Endothelial cell of umbilical vein (primary cell): Measurements from ENCODE around the gene ZNF224. TPM values are rescaled to one million over a fixed set of nuclear protein-coding genes. Genes with fewer than 3 reads are reported as not detected.

ENCODE experiments used
- BruUV-seq: library from RNA; stranded (reverse); fragments of 400-500 nt; replicated peaks from 2 replicates; lab custom pipeline; 2021; lab: Mats Ljungman, UMichigan
- CTCF ChIA-PET: fragments of 300-600, 350-600 bp; sonication (Branson Sonifier 250); formaldehyde crosslinking; loops from one replicate; lab custom pipeline; 2021; ENCODE audit warnings: antibody characterized with exemption, inconsistent platforms; lab: Charles Lee
- POLR2A ChIA-PET: fragments of 300-600, 350-600 bp; sonication (Branson Sonifier 250); formaldehyde crosslinking; loops from one replicate; lab custom pipeline; 2021; ENCODE audit warnings: antibody characterized with exemption, inconsistent platforms; lab: Charles Lee
- DNase-seq: peaks from one replicate; pipeline ENCODE4 v3.0.0-alpha.2; 2011; ENCODE audit warnings: low read depth, low spot score
- FAIRE-seq: peaks from 2 replicates; lab custom pipeline; 2011; peaks lifted over from hg19 to GRCh38; lab: Jason Lieb, UNC
- H2AFZ ChIP-seq: 2 replicates; pipeline ENCODE4 v1.6.0; 2012; ENCODE audit warnings: low read depth, low read length, control low read depth, inconsistent platforms
- H3K27ac ChIP-seq: 2 replicates; pipeline ENCODE4 v1.5.1; 2011; ENCODE audit warnings: low read depth, mild to moderate bottlenecking, control low read depth, low read length, moderate library complexity; ENCODE audit not compliant: insufficient read depth
- H3K27me3 ChIP-seq, 2 experiments: 2 replicates each; pipeline versions ENCODE4 v1.6.0 to v1.6.1; 2011; ENCODE audit warnings: low read length in 2 of 2, mixed read lengths in 1 of 2; ENCODE audit not compliant: control insufficient read depth in 2 of 2, insufficient read depth in 2 of 2
- H3K36me3 ChIP-seq, 2 experiments: 2 replicates in 1 of 2; 3 replicates in 1 of 2; pipeline ENCODE4 v1.5.1; 2011; ENCODE audit warnings: low read length in 2 of 2, mild to moderate bottlenecking in 1 of 2, moderate library complexity in 1 of 2; ENCODE audit not compliant: control insufficient read depth in 2 of 2, insufficient read depth in 2 of 2; ENCODE audit errors: extremely low read depth in 1 of 2
- H3K4me1 ChIP-seq: 3 replicates; pipeline ENCODE4 v1.5.1; 2011; ENCODE audit warnings: mild to moderate bottlenecking, low read length; ENCODE audit not compliant: control insufficient read depth, insufficient read depth; ENCODE audit errors: extremely low read depth
- H3K4me2 ChIP-seq: 2 replicates; pipeline ENCODE4 v1.6.1; 2011; ENCODE audit warnings: low read length, control low read depth, mixed read lengths; ENCODE audit not compliant: insufficient read depth
- H3K4me3 ChIP-seq, 3 experiments: fragments of 200-600 bp in 1 of 3; sonication (generic), shearing (Covaris generic) in 1 of 3; replicated peaks in 1 of 3; 2 replicates each; pipeline ENCODE4 v1.5.1; 2011 to 2016; ENCODE audit warnings: control low read depth in 3 of 3, low read length in 3 of 3, mild to moderate bottlenecking in 2 of 3, inconsistent platforms in 1 of 3, low read depth in 1 of 3, moderate library complexity in 1 of 3; ENCODE audit not compliant: insufficient read depth in 1 of 3
- H3K79me2 ChIP-seq: 2 replicates; pipeline ENCODE4 v1.6.0; 2012; ENCODE audit warnings: low read length, inconsistent platforms; ENCODE audit not compliant: control insufficient read depth, insufficient read depth
- H3K9ac ChIP-seq: replicated peaks from 2 replicates; pipeline ENCODE3; 2011; ENCODE audit warnings: low read length, control low read depth; ENCODE audit not compliant: insufficient read depth; ENCODE audit errors: extremely low read depth
- H3K9me1 ChIP-seq: replicated peaks from 3 replicates; pipeline ENCODE4 v1.6.0; 2011; ENCODE audit warnings: mild to moderate bottlenecking, low read length; ENCODE audit not compliant: control insufficient read depth, insufficient read depth; ENCODE audit errors: extremely low read depth
- H3K9me3 ChIP-seq: replicated peaks from 2 replicates; pipeline ENCODE4 v1.5.1; 2012; ENCODE audit warnings: low read length, inconsistent platforms; ENCODE audit not compliant: control insufficient read depth, insufficient read depth
- H4K20me1 ChIP-seq: replicated peaks from 2 replicates; pipeline ENCODE3; 2011; ENCODE audit warnings: mild to moderate bottlenecking, low read length; ENCODE audit not compliant: control insufficient read depth, insufficient read depth; ENCODE audit errors: extremely low read depth
- EZH2 ChIP-seq: IDR thresholded peaks from 2 replicates; pipeline ENCODE4 v1.6.1; 2012; ENCODE audit warnings: borderline replicate concordance, low read depth, mild to moderate bottlenecking, moderate library complexity, low read length, inconsistent platforms; ENCODE audit not compliant: severe bottlenecking
- MYC ChIP-seq: IDR thresholded peaks from one replicate; pipeline ENCODE4 v1.6.1; 2011; ENCODE audit warnings: mild to moderate bottlenecking, low read depth, low read length
- POLR2A ChIP-seq: IDR thresholded peaks from 2 replicates; pipeline ENCODE4 v1.6.1; 2012; ENCODE audit warnings: low read depth, mild to moderate bottlenecking, control low read depth, low read length
- POLR2AphosphoS5 ChIP-seq: IDR thresholded peaks from 2 replicates; pipeline ENCODE4 v1.6.1; 2012; ENCODE audit warnings: low read depth, mild to moderate bottlenecking, control low read depth, low read length, moderate library complexity; ENCODE audit not compliant: insufficient read depth
- dilution Hi-C: fragments of 300-500 bp; cut with MboI; formaldehyde crosslinking; loops from one replicate; pipeline ENCODE4 v1.15.0; 2019; ENCODE audit warnings: low sequenced_read_pairs; ENCODE audit not compliant: extremely low pct_ligation_motif_present
- intact Hi-C: fragments of 100-400 bp; cut with micrococcal nuclease; formaldehyde crosslinking; loops from one replicate; pipeline ENCODE4 v1.10.0; 2022
- polyA plus RNA-seq, 4 experiments: library from polyadenylated mRNA; depleted of rRNA in 3 of 4; stranded (reverse) in 3 of 4; unstranded in 1 of 4; fragments of >200 nt; gene quantifications; 2 replicates each; pipeline versions ENCODE4 v1.2.1 to v1.2.3, GENCODE V29; 2011 to 2012; ENCODE audit warnings: missing spikeins in 1 of 4
- total RNA-seq: library from RNA; stranded (reverse); gene quantifications from 2 replicates; pipeline ENCODE4 v1.2.3, GENCODE V29; 2021
- TF ChIP-seq, protein P1 (sequence below): IDR thresholded peaks from 2 replicates; pipeline ENCODE4 v1.6.1; 2011; ENCODE audit not compliant: insufficient read depth, insufficient read length

The ZNF224 gene
- total and polyA plus RNA-seq, 2 donors (not counting 3 experiments of a cell fraction or from before 2014, with no cell fraction given): 8.5 to 21.8 TPM

DNA sequence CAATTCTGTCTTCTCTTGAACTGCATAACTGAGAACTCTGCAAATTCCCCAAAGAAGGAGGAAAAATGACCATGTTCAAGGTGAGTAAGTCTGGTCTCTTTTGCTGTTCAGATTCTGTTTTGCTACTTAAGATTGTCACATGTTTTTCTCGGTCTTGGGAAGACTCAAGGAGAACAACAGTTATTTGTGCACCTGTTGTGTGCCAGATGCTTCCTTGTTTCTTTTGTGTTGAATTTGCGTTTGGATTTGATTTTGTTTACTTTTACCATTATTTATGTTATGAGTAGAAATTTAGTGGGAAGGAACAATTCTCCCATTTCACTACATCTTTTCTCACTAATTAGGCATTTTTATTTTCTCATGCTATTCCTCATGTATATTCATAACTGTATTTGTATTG lies 17.8 kb upstream of the ZNF224 start:
- no peak overlapping the region for H3K4me2 ChIP-seq
- H3K9me3 ChIP-seq: no peaks in the 10 kb centered on the region
- no peaks in the 10 kb centered on the region for H3K79me2 ChIP-seq
- H3K4me1 ChIP-seq: peaks cover 10% of the 10 kb centered on the region
- DNase-seq (no peak), FAIRE-seq (no peak)
- CTCF ChIA-PET: no interaction called here
- intact Hi-C loops: no loop called here
- no TSS peak for BruUV-seq
- no peaks in the 10 kb centered on the region for H3K9me1 ChIP-seq
- no peaks in the 10 kb centered on the region for H4K20me1 ChIP-seq
- dilution Hi-C loops: no loop called here
- no peak overlapping the region for H3K4me3 ChIP-seq
- TF ChIP-seq POLR2AphosphoS5 (no peak), MYC (no peak), POLR2A (no peak), EZH2 (no peak)
- no peak overlapping the region for H2AFZ ChIP-seq
- H3K27me3 ChIP-seq: no peaks in the 10 kb centered on the region
- no peaks in the 10 kb centered on the region for H3K36me3 ChIP-seq
- H3K9ac ChIP-seq: no peak overlapping the region
- H3K27ac ChIP-seq: no peak overlapping the region
- POLR2A ChIA-PET: no interaction called here

DNA sequence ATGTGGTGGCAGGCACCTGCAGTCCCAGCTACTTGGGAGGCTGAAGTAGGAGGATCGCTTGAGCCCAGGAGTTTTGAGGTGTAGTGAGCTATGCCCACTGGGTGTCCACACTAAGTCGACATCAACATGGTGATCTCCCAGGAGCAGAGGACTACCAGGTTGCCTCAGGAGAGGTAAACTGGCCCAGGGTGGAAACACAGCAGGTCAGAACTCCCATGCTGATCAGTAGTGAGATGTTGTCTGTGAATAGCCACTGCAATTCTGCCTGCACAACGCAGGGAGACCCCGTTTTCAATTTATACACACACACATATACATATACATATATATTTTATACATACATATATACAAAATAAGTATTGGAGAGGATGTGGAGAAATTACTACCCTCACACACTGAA lies 2.1 kb upstream of the ZNF224 start:
- Histone ChIP-seq H3K9me1 (no peaks in the 10 kb centered on the region), H3K9me3 (no peaks in the 10 kb centered on the region), H3K4me1 (peaks cover 8% of the 10 kb centered on the region), H3K36me3 (peaks cover 1 to 2% of the 10 kb centered on the region in 2 experiments), H2AFZ (no peak overlapping the region), H3K79me2 (peaks cover 11% of the 10 kb centered on the region), H3K27me3 (no peaks in the 10 kb centered on the region), H3K4me2 (no peak overlapping the region), H3K27ac (no peak overlapping the region), H3K9ac (no peak overlapping the region), H3K4me3 (no peak overlapping the region), H4K20me1 (no peaks in the 10 kb centered on the region)
- CTCF ChIA-PET: no interaction called here
- dilution Hi-C loops (no loop called here), intact Hi-C loops (loop anchor here (5.0 to 10.0 kb wide), 2 partner anchors 267 to 310 kb away; partner anchors contain the start of genes ZNF283 and ZNF285)
- FAIRE-seq (no peak), DNase-seq (no peak)
- POLR2A ChIA-PET: no interaction called here
- BruUV-seq: no TSS peak
- TF ChIP-seq MYC: no peak
- TF ChIP-seq EZH2: no peak
- no peak for TF ChIP-seq POLR2AphosphoS5
- TF ChIP-seq, protein P1, sequence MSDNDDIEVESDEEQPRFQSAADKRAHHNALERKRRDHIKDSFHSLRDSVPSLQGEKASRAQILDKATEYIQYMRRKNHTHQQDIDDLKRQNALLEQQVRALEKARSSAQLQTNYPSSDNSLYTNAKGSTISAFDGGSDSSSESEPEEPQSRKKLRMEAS: no peak
